Kidney (tissue), 14 donors: ENCODE data around the gene SASH1. TPM values are rescaled to one million over a fixed set of nuclear protein-coding genes. Genes with fewer than 3 reads are reported as not detected.

Source experiments
- DNase-seq, 5 donors: peaks; one replicate each; pipeline ENCODE4 v3.0.0-alpha.2; 2013 to 2020
- FAIRE-seq: peaks from 2 replicates; lab custom pipeline; 2012; peaks lifted over from hg19 to GRCh38; lab: Jason Lieb, UNC
- H3K27ac ChIP-seq, 2 donors: one replicate each; pipeline ENCODE4 v1.7.0; 2013; ENCODE audit warnings: low read depth in 2 of 2, low read length in 2 of 2, inconsistent platforms in 1 of 2
- H3K27me3 ChIP-seq: one replicate; pipeline ENCODE4 v1.7.1; 2013; ENCODE audit warnings: low read length, inconsistent platforms; ENCODE audit not compliant: control insufficient read depth, insufficient read depth
- H3K36me3 ChIP-seq, 3 donors: one replicate each; pipeline versions ENCODE4 v1.7.0 to v1.7.1; 2013; ENCODE audit warnings: low read length in 3 of 3, control low read depth in 1 of 3, inconsistent platforms in 1 of 3; ENCODE audit not compliant: insufficient read depth in 3 of 3, control insufficient read depth in 2 of 3
- H3K4me1 ChIP-seq, 3 donors: one replicate each; pipeline versions ENCODE4 v1.7.0 to v1.7.1; 2013; ENCODE audit warnings: low read length in 3 of 3, inconsistent platforms in 1 of 3, low read depth in 1 of 3; ENCODE audit not compliant: control insufficient read depth in 2 of 3, insufficient read depth in 2 of 3
- H3K4me3 ChIP-seq, 3 donors: one replicate each; pipeline versions ENCODE4 v1.7.0 to v1.8.1; 2013; ENCODE audit warnings: low read length in 3 of 3, control low read depth in 1 of 3, inconsistent platforms in 1 of 3
- H3K9ac ChIP-seq, 3 donors: one replicate each; pipeline versions ENCODE4 v1.7.0 to v1.7.1; 2013; ENCODE audit warnings: low read length in 3 of 3, control low read depth in 1 of 3, inconsistent platforms in 1 of 3
- H3K9me3 ChIP-seq, 3 donors: one replicate each; pipeline versions ENCODE4 v1.7.0 to v1.7.1; 2013; ENCODE audit warnings: low read length in 3 of 3, control low read depth in 1 of 3, inconsistent platforms in 1 of 3; ENCODE audit not compliant: control insufficient read depth in 2 of 3, insufficient read depth in 1 of 3
- intact Hi-C: fragments of 100-400 bp; cut with DNase I; formaldehyde crosslinking; loops from one replicate; pipeline ENCODE4 v1.11.1; 2022
- polyA plus RNA-seq: library from polyadenylated mRNA; stranded (reverse); fragments of 350-450 nt; fragmentation: Illumina TruSeq; extraction: RNeasy Lipid Tissue Mini Kit (QIAGEN cat#74804); gene quantifications from one replicate; pipeline ENCODE4 v1.2.3, GENCODE V29; 2014; ENCODE audit warnings: low read depth, low replicate concordance; ENCODE audit not compliant: insufficient read depth
- total RNA-seq: library from RNA; stranded (reverse); fragmentation: NEBNext Ultra II Directional; extraction: Animal tissue kit (Norgen Biotek cat#: 25700); gene quantifications from one replicate; pipeline ENCODE4 v1.2.1, GENCODE V29; 2021
- TF ChIP-seq, protein P1 (sequence below): IDR thresholded peaks from 3 replicates; pipeline ENCODE4 v1.5.1; 2012; ENCODE audit warnings: mild to moderate bottlenecking, moderate library complexity, borderline replicate concordance; ENCODE audit not compliant: insufficient read depth; ENCODE audit errors: extremely low read depth
- donor health status: control.
- donor health status: control.
- donor health status: control.
- donor health status: control.
- donor health status: control.
- donor health status: DM: yes; HTN: yes; CAD: no.
- donor health status: Normal renal cell carcinoma (clear cell type).

SASH1 gene
- total and polyA plus RNA-seq, 2 donors from 2014 or later, result 6.2 to 148 TPM

GRCh38 chr6:148404456-148405054 is 61.9 kb downstream of the SASH1 start:
- DNase-seq (no peak), FAIRE-seq (no peak)
- Histone ChIP-seq H3K9me3 (no peaks in the 10 kb centered on the region), H3K27me3 (no peaks in the 10 kb centered on the region), H3K9ac (no peak overlapping the region), H3K27ac (no peak overlapping the region), H3K4me3 (no peak overlapping the region), H3K36me3 (no peaks in the 10 kb centered on the region), H3K4me1 (peaks cover 0 to 10% (median 6%) of the 10 kb centered on the region in 3 donors)
- TF ChIP-seq, protein P1, sequence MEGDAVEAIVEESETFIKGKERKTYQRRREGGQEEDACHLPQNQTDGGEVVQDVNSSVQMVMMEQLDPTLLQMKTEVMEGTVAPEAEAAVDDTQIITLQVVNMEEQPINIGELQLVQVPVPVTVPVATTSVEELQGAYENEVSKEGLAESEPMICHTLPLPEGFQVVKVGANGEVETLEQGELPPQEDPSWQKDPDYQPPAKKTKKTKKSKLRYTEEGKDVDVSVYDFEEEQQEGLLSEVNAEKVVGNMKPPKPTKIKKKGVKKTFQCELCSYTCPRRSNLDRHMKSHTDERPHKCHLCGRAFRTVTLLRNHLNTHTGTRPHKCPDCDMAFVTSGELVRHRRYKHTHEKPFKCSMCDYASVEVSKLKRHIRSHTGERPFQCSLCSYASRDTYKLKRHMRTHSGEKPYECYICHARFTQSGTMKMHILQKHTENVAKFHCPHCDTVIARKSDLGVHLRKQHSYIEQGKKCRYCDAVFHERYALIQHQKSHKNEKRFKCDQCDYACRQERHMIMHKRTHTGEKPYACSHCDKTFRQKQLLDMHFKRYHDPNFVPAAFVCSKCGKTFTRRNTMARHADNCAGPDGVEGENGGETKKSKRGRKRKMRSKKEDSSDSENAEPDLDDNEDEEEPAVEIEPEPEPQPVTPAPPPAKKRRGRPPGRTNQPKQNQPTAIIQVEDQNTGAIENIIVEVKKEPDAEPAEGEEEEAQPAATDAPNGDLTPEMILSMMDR, result no peak
- intact Hi-C loops, result no loop called here

- no peak overlapping the region for H3K4me3 ChIP-seq
- FAIRE-seq, result no peak
- no peaks in the 10 kb centered on the region for H3K27me3 ChIP-seq
- H3K4me1 ChIP-seq, result peaks cover 0 to 10% (median 6%) of the 10 kb centered on the region in 3 donors
- H3K9me3 ChIP-seq, result no peaks in the 10 kb centered on the region
- no peak overlapping the region for H3K9ac ChIP-seq
- no peak overlapping the region for H3K27ac ChIP-seq
- TF ChIP-seq, protein P1, result no peak
- intact Hi-C loops, result no loop called here
- H3K36me3 ChIP-seq, result no peaks in the 10 kb centered on the region
- no peak for DNase-seq
Measured at GRCh38 chr6:148405894-148406293, 63.3 kb downstream of the SASH1 start.

GRCh38 chr6:148406579-148407371 is 64.1 kb downstream of the SASH1 start:
- intact Hi-C loops, result no loop called here
- Histone ChIP-seq H3K9ac (no peak overlapping the region), H3K9me3 (no peaks in the 10 kb centered on the region), H3K27me3 (no peaks in the 10 kb centered on the region), H3K27ac (no peak overlapping the region), H3K4me1 (peaks cover 0 to 10% (median 6%) of the 10 kb centered on the region in 3 donors), H3K4me3 (no peak overlapping the region), H3K36me3 (no peaks in the 10 kb centered on the region)
- DNase-seq (no peak), FAIRE-seq (no peak)
- TF ChIP-seq, protein P1, result no peak
